NCI-H146 treated with DMSO at 0.1 percent for 48 hours (cell line): ENCODE results near the gene ST6GALNAC2.
A peak's percentile ranks its signal among the peaks of the same experiment; 100 is the strongest.
"Not testable (repeated sequence)": the region's sequence is repeated elsewhere in the genome, so short reads cannot be mapped to it uniquely, and the experiment has no call there.

ENCODE experiments used
- DNase-seq: peaks from one replicate; lab custom pipeline; 2025; ENCODE audit not compliant: unreplicated experiment; lab: John Stamatoyannopoulos, UW

The ST6GALNAC2 gene

DNA sequence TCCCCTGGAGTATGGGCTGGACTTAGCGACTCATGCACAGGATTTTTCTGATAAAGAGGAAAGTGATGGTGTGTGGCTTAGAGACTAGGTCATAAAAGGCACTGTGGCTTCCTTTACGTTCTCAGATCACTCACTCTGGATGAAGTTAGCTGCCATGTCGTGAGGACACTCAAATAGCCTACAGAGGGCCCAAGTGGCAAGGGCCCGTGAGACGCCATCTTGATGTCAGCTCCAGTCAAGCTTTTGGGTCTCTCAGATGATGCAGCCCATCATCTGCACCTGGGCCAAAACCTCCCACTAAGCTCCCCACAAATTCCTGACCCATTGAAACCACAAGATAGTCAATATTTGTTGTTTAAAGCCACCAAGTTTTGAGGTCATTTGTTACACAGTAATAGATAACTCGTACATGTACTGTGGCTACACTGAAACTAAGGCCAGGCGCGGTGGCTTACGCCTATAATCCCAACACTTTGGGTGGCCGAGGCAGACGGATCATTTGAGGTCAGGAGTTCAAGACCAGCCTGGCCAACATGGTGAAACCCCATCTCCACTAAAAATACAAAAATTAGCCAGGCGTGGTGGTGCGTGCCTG lies 14.7 kb downstream of the ST6GALNAC2 start:
- no peak for DNase-seq

DNA sequence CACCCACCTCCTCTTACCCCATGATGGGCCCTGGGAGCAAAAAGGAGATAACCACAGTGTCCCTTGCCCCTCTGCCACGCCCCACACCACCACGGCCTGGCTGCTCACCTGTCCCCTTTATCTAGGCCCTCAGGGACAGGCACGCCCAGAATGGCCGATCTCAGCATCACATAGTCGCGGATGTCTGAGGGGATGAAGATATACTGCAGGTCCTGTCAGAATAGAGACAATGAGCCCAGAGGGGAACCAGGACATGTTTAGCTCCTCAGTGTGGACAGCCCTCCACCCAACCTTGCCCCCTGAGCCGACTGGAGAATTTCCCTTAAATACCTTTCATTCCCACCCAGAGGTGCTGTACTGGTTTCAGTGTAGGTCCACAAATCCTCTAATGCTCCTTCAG lies 15.2 kb downstream of the ST6GALNAC2 start:
- no peak for DNase-seq

DNA sequence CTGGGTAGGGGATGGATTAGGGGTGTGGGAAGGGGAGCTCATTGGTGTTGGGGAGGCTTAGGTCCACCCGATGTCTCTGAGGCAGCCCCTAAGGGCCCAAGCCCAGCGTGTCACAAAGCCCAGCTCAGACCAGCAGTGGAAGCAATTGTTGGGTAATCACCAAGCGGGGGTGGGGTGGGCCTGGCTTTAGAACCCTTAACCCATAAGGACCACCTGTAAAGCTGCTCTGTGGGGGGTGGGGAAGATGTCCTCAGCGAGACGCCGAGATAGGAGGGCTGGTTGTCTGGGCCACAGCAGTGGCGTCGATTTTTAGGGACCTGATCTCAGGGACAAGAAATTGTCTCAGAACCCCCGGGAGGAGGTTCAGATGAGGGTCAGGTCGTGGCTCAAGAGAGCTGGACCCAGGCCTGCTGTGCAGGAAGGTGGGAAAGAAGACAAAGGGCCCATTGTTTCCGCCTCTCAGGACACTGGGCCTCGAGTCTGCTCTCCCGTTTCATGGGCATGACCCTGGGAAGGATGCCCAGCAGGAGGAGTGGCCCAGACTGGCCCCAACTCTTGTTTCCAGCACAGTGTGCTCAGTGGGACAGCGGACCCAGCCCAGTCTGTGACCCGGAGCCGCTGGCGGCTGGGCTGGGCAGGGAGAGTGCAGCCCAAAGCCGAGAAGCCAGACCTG lies 15.9 kb downstream of the ST6GALNAC2 start:
- no peak for DNase-seq

DNA sequence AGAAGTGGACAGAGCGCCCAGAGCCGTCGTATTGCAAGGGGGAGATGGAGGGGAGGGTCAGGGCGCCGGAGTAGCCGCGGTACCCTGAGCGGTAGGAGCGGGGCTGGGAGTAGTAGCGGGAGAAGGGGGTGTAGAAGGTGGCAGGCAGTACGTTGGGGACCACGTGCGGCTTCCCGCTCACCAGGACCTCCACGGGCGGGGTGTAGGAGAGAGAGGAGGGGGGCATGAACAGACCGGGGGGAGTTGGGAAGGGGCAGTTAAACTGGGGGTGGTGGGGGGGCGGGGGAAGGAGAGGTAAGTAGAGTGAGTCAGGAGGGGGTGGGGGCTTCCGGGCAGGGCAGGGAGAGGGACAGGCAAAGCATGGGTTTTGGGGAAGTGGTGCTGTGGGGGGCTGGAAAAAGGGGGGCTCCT lies 16.8 kb downstream of the ST6GALNAC2 start:
- DNase-seq, result no peak

DNA sequence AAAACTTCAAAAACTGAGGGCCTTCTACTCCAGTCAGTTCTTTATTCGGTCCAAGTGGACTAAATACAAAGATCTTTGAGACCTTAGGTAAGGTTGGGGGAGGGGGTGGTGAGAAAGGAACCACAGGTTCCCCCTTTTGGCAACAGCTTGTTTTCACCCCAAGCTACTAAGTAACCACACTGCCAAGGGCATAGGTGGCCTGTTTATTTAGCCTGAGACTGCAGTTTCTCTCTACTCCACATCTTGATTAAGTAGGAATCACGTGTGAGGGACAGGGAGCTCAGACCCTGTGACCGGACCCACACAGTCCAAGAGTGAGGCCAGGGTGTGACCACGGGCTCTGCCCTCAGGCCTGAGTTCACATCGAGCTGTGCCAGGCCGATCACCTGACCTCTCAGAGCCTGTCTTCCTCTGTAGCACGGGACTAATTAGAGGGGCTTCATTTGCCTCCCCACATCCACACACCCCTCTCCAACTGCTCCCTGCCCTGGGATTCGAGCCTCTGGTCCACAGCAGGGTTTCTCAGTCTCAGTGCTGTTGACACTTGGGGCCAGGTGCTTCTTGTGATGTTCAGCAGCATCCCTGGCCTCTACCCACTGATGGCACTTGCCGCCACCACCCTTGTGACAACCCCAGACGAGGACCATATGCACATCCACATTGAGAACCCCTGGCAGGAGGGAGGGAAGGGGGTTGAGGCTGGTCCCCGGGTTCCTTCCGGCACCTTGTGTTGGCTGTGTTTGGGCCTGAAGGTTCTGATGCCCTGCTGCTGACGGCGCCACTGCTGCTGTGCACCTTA lies 17.8 kb downstream of the ST6GALNAC2 start:
- DNase-seq, result no peak

DNA sequence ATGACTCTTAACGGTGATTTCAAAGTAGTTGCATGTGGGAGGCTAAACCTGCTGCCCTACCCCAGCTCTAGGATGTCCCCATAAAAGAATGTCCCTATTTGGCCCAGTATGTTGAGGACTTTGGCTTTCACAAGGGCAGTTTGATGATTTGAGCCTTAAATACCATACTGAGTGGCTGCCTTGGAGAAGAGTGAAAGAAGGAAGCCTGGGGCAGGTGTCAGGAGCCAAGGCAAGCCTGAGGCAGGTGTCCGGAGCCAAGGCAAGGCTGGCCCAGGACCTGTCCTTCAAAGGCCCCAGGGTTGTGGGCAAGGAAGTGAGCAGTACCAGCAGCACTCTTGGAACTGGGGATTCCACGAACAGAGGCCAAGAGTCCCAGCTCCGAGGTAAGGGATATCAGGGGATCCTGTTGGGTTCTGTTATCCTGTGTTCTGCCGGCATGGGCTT lies 18.6 kb downstream of the ST6GALNAC2 start:
- no peak for DNase-seq

DNA sequence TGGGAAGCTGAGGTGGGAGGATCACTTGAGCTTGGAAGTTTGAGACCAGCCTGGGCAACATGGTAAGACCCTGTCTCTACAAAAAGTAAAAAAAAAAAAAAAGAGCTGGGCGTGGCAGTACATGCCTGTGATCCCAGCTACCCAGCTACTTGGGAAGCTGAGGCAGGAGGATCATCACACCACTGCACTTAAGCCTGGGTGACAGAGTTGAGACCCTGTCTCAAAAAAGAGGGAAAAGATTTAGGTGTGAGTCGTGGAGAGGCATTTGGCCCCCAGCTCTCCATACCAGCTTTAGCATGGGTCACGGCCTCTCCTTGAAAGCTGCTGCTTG lies 19.1 kb downstream of the ST6GALNAC2 start:
- no peak for DNase-seq

DNA sequence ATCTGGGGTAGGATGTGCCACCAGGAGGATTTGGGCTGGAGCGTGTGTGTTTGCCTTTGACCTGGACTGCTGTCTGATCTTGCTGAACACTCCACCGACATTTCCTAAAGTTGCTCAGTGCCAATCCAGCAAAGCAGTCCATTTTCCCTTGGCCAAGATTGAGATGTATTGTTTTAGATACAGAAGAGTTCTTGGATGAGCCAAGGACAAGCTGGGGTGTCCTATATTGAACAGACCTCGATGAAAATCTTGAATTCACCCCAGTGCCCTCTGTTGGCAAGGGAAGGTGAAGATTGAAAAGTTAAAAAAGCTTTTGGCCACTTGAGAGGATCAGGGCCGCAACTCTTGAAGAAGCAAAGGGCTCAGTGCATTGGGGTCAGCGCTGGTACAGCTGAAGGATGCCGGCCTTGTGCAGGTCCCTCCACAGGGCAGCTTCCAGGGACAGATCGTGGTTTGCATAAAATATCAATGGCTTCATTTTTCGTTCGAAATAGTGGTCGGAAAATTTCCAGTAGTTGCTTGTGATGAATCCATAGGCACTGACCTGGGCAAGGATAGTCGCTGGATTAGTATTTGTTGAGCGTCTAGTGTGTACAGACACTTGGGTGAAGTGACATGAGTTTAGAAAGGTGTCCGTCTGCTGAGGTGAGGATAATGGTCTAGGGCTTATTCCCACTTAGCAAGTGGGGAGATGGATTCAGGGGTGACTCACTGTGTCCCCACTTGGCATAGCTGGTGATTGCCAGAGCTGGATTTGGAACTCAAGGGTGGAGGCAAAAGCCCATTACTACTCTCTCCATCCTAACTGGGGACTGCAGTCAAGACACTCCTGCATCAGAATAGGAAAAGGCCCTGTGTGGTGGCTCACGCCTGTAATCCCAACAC lies 19.7 kb downstream of the ST6GALNAC2 start:
- DNase-seq, result no peak

DNA sequence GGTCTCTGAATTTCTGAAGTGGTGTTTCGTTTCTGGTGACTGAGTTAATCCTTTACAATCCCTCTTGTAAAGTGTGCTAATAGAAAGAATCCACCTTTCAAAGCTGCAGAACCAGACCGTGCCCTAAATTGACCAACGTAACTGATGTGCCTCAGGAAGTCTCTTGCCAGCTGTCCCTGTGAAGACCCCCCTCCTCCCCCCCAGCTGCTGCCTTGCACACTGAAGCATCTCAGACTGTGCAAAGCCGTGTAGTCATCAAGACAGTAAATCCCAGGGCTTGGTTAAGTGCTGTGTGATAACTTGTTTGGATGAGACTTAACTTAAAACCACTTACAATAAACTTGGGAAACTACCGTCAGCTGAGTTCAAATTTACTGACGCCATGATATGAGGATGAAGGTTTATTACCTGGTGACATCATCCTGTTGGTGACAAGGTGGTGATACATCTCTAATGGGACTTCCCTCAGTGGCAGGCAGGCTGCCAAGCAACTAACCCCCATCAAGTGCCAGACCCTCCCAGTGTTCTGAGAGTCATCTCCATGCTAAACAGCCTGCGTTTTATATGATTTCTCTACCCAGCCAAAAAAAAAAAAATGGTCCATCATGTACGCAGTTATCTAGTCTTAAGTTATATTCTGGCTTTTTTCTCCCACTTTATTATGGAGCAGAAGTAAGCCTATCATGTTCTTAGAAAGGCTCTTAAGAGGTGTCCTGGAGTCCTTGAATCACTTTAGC lies 20.5 kb downstream of the ST6GALNAC2 start:
- DNase-seq, result not testable (repeated sequence)

DNA sequence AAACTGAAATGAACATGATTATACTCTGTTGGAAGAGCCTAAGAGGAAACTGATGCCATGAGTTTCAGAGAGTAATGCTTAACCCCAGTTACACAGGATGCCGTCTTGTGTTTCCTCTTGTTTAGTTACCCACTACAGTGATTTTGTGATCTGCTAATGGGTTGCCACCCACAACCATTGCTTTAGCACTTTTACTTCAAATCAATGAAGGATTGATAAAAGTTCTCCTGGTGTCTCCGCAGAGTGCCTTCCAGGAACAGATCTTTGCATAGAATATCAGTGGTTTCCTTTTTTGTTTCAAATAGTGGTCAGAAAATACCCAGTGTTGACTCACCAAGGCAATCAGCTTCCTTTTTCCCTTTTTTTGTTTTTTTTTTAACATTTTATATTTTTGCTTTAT lies 22.3 kb downstream of the ST6GALNAC2 start:
- DNase-seq, result not testable (repeated sequence)

DNA sequence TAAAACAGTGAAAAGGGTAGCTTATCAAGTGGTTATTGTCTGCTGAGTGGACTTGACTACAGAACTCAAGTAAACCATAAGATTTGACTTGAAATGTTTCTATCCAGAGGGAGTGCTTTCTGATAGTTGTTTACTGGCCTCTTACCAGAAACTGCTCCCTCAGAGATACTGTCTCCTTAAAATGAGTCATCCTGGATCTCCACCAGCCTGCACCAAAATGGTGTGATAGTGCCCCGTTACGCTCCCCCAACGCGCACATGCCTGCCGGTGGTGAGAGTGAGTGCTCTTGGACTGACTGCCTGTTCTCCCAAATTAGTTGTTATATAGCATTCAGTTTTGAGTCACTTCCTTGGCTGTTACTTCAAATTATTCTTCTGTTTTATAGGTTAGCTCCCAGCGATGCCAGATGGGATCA lies 22.9 kb downstream of the ST6GALNAC2 start:
- no peak for DNase-seq

DNA sequence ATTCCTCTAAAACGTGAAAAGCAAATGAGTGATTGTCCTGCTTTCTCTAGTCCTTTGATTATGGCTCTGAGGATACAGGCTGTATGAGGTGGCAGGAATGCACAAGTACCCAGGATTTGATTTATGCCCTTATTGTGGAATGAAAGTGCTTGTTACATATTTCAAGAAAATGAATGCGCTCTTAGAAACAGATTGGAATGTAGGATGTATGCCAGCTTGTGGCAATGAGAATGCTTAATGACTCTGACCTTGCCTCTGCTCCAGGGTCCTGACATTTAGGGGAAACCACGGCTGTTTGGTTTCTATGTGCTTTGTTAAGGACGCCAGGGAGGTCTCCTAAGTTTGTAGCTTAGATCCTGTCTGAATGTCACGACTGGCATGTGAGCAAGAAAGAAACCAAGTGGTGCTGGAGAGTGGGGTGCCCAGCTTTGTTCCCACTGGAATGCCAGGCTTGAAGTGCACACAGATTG lies 23.8 kb downstream of the ST6GALNAC2 start:
- no peak for DNase-seq

DNA sequence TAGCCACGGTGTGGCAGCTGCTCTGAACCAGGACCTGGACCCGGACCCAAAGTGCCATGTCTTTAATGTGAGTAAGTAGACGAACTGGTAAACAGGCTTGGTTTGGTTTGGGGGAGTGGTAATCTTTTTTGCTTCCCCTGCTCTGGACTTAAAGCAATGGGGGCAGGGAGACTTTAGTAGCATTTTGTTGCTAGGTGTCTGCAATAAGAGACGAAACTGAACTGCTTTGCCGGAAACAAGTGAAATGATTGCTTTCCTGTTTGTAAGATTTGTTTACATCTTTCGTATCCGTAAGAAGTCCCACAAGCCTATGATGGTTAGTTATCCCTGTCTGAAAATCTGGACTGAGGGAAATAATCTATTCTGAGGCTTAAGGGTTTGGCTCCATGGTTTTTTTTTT lies 24.3 kb downstream of the ST6GALNAC2 start:
- DNase-seq, result no peak

DNA sequence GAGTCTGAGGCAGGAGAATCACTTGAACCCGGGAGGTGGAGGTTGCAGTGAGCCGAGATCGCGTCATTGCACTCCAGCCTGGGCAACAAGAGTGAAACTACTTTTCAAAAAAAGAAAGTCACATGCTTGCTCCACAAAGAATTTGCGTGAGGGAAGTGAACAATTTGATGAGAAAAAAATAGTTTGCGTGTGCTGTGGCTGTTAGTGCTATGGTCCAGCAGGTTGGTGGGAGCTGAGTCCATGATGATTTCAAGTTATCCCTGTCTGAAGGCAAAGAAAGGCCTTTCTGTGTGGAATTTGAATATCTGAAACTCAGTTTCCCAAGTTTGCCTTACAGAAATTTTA lies 24.8 kb downstream of the ST6GALNAC2 start:
- no peak for DNase-seq

DNA sequence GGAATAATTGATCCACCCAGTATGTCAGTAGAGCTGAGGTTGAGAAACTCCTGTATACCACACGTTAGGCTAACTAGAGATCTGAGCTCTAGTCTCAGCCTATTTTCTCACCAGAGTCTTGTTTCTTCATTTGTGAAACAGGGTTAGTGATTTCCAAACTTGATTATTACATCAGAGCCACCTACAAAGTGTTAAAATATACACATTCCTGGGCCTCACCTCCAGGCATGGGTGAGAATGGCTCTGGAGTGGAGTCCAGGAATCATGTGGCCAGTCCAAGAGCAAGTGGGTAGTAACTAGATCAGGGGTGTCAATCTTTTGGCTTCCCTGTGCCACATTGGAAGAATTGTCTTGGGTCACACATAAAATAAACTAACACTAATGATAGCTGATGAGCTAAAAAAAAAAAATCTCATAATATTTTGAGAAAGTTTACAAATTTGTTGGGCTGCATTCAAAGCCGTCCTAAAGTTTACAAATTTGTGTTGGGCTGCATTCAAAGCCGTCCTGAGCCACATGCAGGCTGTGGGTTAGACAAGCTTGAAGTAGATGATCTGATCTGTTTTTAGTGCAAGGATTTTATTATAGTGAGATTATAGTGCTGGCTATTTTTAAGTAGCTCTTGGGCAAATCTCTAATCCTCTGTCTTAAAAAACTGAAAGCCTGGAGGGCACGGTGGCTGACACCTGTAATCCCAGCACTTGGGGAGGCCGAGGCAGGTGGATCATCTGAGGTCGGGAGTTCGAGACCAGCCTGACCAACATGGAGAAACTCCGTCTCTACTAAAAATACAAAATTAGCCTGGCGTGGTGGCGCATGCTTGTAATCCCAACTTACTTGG lies 25.4 kb downstream of the ST6GALNAC2 start:
- no peak for DNase-seq

DNA sequence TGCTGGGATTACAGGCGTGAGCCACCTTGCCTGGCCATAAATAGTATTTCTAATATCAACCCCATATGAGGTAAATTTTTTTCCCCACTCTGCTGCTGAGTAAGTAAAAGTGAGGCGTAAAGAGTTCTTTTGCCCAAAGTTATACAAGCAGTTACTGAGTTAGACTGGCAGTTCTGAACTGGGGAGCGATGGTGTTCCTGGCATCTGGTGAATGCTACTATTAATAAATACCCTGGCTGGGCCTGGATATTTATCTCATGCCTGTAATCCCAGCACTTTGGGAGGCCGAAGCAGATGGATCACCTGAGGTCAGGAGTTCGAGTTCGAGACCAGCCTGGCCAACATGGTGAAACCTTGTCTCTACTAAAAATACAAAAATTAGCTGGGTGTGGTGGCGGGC lies 26.2 kb downstream of the ST6GALNAC2 start:
- not testable (repeated sequence) for DNase-seq

DNA sequence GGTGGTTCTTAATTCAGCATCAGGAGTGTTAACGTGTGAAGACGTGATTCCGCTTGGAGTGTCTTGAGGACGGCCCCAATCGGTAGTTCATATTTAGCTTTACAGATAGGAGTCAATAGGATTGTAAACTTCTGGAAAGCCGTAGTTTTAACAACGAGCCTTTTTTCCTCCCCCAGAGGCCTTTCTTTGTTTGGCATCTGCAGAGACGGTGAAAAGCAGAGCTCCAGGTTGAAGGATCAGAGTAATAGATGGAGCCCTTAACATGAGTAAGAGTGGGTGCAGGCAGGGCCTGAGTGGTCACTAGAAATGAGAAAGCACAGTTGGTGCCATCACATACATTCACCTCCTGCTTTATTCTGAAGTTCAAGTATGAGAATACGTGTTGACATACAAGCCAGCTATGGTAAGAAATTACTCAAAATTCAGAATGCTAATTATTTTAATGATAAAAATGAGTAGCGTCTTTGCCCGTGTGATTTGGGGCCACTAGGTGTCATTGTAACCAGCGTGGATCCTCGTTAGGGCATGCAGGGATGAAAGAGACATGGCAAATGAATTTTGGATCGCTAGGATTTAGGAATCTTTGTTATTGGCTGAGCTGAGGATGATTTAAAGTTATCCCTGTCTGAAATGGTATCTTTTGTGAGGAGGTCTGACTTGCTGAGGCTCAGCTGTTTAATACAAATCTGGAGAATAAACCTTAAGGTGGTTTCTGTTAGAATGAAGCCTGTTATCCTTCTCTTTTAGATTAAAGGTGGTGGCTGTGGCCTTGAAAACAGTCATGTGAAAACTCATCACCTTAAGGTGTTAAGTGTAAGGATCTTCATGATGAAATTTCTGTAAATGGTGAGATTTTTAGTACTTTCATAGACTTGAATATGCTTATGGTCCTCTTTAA lies 27.2 kb downstream of the ST6GALNAC2 start:
- DNase-seq, result no peak

DNA sequence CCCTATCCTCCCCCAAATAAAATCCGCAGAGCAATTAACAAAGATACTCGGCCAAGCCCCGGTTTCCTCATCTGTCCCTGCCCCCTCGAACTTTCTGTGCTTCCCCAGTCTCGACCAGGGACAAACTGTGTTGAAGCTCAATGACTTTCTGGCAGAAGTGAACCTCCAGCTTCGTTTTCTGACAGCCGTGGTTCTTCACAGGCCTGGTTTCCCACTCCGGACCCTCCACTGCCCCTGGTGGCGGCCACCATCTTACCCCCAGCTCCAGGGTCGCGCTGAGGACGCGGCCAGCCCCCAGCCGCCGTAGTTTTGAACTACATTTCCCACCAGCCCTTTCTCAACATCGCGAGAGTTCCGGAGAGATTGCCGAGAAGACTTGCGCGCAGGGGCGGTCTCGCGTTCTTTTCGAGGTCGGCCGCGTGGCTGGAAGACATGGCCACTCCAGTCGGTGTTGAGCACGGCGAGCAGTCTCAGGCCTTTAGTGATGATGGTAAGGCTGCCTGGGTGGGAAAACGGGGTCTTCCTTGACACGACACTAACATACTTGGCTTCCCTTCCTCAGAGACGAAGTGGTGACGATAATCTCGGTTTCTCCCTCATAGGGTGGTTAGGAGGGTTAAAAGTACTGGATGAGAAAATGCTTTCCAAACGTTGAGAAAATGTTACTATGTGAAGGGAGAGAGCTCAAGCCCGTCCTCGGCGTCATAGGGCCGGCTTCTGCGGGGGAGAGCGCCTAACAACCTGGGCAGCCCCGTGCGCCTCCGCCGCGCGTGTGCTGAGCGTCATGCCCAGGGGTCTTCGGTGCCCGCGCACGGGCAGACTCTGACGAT lies 28.1 kb downstream of the ST6GALNAC2 start:
- DNase-seq, result peak; percentile 96
